Endothelial cell of umbilical vein (primary cell): Measurements from ENCODE around the gene SFMBT2. TPM values are rescaled to one million over a fixed set of nuclear protein-coding genes. Genes with fewer than 3 reads are reported as not detected.

Source experiments
- BruUV-seq: library from RNA; stranded (reverse); fragments of 400-500 nt; replicated peaks from 2 replicates; lab custom pipeline; 2021; lab: Mats Ljungman, UMichigan
- CTCF ChIA-PET: fragments of 300-600, 350-600 bp; sonication (Branson Sonifier 250); formaldehyde crosslinking; loops from one replicate; lab custom pipeline; 2021; ENCODE audit warnings: antibody characterized with exemption, inconsistent platforms; lab: Charles Lee
- POLR2A ChIA-PET: fragments of 300-600, 350-600 bp; sonication (Branson Sonifier 250); formaldehyde crosslinking; loops from one replicate; lab custom pipeline; 2021; ENCODE audit warnings: antibody characterized with exemption, inconsistent platforms; lab: Charles Lee
- DNase-seq: peaks from one replicate; pipeline ENCODE4 v3.0.0-alpha.2; 2011; ENCODE audit warnings: low read depth, low spot score
- FAIRE-seq: peaks from 2 replicates; lab custom pipeline; 2011; peaks lifted over from hg19 to GRCh38; lab: Jason Lieb, UNC
- H2AFZ ChIP-seq: 2 replicates; pipeline ENCODE4 v1.6.0; 2012; ENCODE audit warnings: low read depth, low read length, control low read depth, inconsistent platforms
- H3K27ac ChIP-seq: 2 replicates; pipeline ENCODE4 v1.5.1; 2011; ENCODE audit warnings: low read depth, mild to moderate bottlenecking, control low read depth, low read length, moderate library complexity; ENCODE audit not compliant: insufficient read depth
- H3K27me3 ChIP-seq, 2 experiments: 2 replicates each; pipeline versions ENCODE4 v1.6.0 to v1.6.1; 2011; ENCODE audit warnings: low read length in 2 of 2, mixed read lengths in 1 of 2; ENCODE audit not compliant: control insufficient read depth in 2 of 2, insufficient read depth in 2 of 2
- H3K36me3 ChIP-seq, 2 experiments: 2 replicates in 1 of 2; 3 replicates in 1 of 2; pipeline ENCODE4 v1.5.1; 2011; ENCODE audit warnings: low read length in 2 of 2, mild to moderate bottlenecking in 1 of 2, moderate library complexity in 1 of 2; ENCODE audit not compliant: control insufficient read depth in 2 of 2, insufficient read depth in 2 of 2; ENCODE audit errors: extremely low read depth in 1 of 2
- H3K4me1 ChIP-seq: 3 replicates; pipeline ENCODE4 v1.5.1; 2011; ENCODE audit warnings: mild to moderate bottlenecking, low read length; ENCODE audit not compliant: control insufficient read depth, insufficient read depth; ENCODE audit errors: extremely low read depth
- H3K4me2 ChIP-seq: 2 replicates; pipeline ENCODE4 v1.6.1; 2011; ENCODE audit warnings: low read length, control low read depth, mixed read lengths; ENCODE audit not compliant: insufficient read depth
- H3K4me3 ChIP-seq, 3 experiments: fragments of 200-600 bp in 1 of 3; sonication (generic), shearing (Covaris generic) in 1 of 3; replicated peaks in 1 of 3; 2 replicates each; pipeline ENCODE4 v1.5.1; 2011 to 2016; ENCODE audit warnings: control low read depth in 3 of 3, low read length in 3 of 3, mild to moderate bottlenecking in 2 of 3, inconsistent platforms in 1 of 3, low read depth in 1 of 3, moderate library complexity in 1 of 3; ENCODE audit not compliant: insufficient read depth in 1 of 3
- H3K79me2 ChIP-seq: 2 replicates; pipeline ENCODE4 v1.6.0; 2012; ENCODE audit warnings: low read length, inconsistent platforms; ENCODE audit not compliant: control insufficient read depth, insufficient read depth
- H3K9ac ChIP-seq: replicated peaks from 2 replicates; pipeline ENCODE3; 2011; ENCODE audit warnings: low read length, control low read depth; ENCODE audit not compliant: insufficient read depth; ENCODE audit errors: extremely low read depth
- H3K9me1 ChIP-seq: replicated peaks from 3 replicates; pipeline ENCODE4 v1.6.0; 2011; ENCODE audit warnings: mild to moderate bottlenecking, low read length; ENCODE audit not compliant: control insufficient read depth, insufficient read depth; ENCODE audit errors: extremely low read depth
- H3K9me3 ChIP-seq: replicated peaks from 2 replicates; pipeline ENCODE4 v1.5.1; 2012; ENCODE audit warnings: low read length, inconsistent platforms; ENCODE audit not compliant: control insufficient read depth, insufficient read depth
- H4K20me1 ChIP-seq: replicated peaks from 2 replicates; pipeline ENCODE3; 2011; ENCODE audit warnings: mild to moderate bottlenecking, low read length; ENCODE audit not compliant: control insufficient read depth, insufficient read depth; ENCODE audit errors: extremely low read depth
- CTCF ChIP-seq, 2 donors: IDR thresholded peaks; 1 replicate in 1 of 2; 2 replicates in 1 of 2; pipeline ENCODE4 v1.5.1; 2011; ENCODE audit warnings: low read length in 2 of 2, mild to moderate bottlenecking in 2 of 2, moderate library complexity in 2 of 2, control low read depth in 1 of 2, inconsistent platforms in 1 of 2, low read depth in 1 of 2; ENCODE audit not compliant: insufficient read depth in 1 of 2; ENCODE audit errors: extremely low read depth in 1 of 2
- EZH2 ChIP-seq: IDR thresholded peaks from 2 replicates; pipeline ENCODE4 v1.6.1; 2012; ENCODE audit warnings: borderline replicate concordance, low read depth, mild to moderate bottlenecking, moderate library complexity, low read length, inconsistent platforms; ENCODE audit not compliant: severe bottlenecking
- FOS ChIP-seq: IDR thresholded peaks from 2 replicates; pipeline ENCODE4 v1.6.1; 2011; ENCODE audit warnings: mild to moderate bottlenecking, low read length, moderate library complexity, borderline replicate concordance; ENCODE audit not compliant: insufficient read depth
- GATA2 ChIP-seq: IDR thresholded peaks from 2 replicates; pipeline ENCODE4 v1.7.0; 2011; ENCODE audit warnings: low read depth, mild to moderate bottlenecking, moderate library complexity, mixed read lengths, low read length; ENCODE audit not compliant: insufficient read length, insufficient read depth
- JUN ChIP-seq: IDR thresholded peaks from 2 replicates; pipeline ENCODE4 v1.6.1; 2011; ENCODE audit warnings: borderline replicate concordance, low read depth; ENCODE audit not compliant: insufficient read length, insufficient read depth
- MAX ChIP-seq: IDR thresholded peaks from 2 replicates; pipeline ENCODE4 v1.6.1; 2011; ENCODE audit not compliant: insufficient read depth, insufficient read length
- MYC ChIP-seq: IDR thresholded peaks from one replicate; pipeline ENCODE4 v1.6.1; 2011; ENCODE audit warnings: mild to moderate bottlenecking, low read depth, low read length
- POLR2A ChIP-seq: IDR thresholded peaks from 2 replicates; pipeline ENCODE4 v1.6.1; 2012; ENCODE audit warnings: low read depth, mild to moderate bottlenecking, control low read depth, low read length
- POLR2AphosphoS5 ChIP-seq: IDR thresholded peaks from 2 replicates; pipeline ENCODE4 v1.6.1; 2012; ENCODE audit warnings: low read depth, mild to moderate bottlenecking, control low read depth, low read length, moderate library complexity; ENCODE audit not compliant: insufficient read depth
- dilution Hi-C: fragments of 300-500 bp; cut with MboI; formaldehyde crosslinking; loops from one replicate; pipeline ENCODE4 v1.15.0; 2019; ENCODE audit warnings: low sequenced_read_pairs; ENCODE audit not compliant: extremely low pct_ligation_motif_present
- intact Hi-C: fragments of 100-400 bp; cut with micrococcal nuclease; formaldehyde crosslinking; loops from one replicate; pipeline ENCODE4 v1.10.0; 2022
- polyA plus RNA-seq, 4 experiments: library from polyadenylated mRNA; depleted of rRNA in 3 of 4; stranded (reverse) in 3 of 4; unstranded in 1 of 4; fragments of >200 nt; gene quantifications; 2 replicates each; pipeline versions ENCODE4 v1.2.1 to v1.2.3, GENCODE V29; 2011 to 2012; ENCODE audit warnings: missing spikeins in 1 of 4
- total RNA-seq: library from RNA; stranded (reverse); gene quantifications from 2 replicates; pipeline ENCODE4 v1.2.3, GENCODE V29; 2021

Gene SFMBT2
- total and polyA plus RNA-seq, 2 donors (not counting 3 experiments of a cell fraction or from before 2014, with no cell fraction given): 0.14 to 0.64 TPM

GRCh38 chr10:7117177-7117799 is 293.5 kb downstream of the SFMBT2 start:
- no peak overlapping the region for H3K4me2 ChIP-seq
- no peaks in the 10 kb centered on the region for H3K79me2 ChIP-seq
- ChIA-PET CTCF (no interaction called here), POLR2A (no interaction called here)
- FAIRE-seq (no peak), DNase-seq (no peak)
- BruUV-seq: no TSS peak
- TF ChIP-seq CTCF (IDR thresholded peaks at IDR 0.05; ENCODE audit: extremely low read depth in 1 of 2, insufficient read depth in 1 of 2, low read depth in 1 of 2, low read length in 2 of 2): no peak
- no peak for TF ChIP-seq JUN
- no peak for TF ChIP-seq POLR2A
- TF ChIP-seq MYC: no peak
- no peak for TF ChIP-seq POLR2AphosphoS5
- no peak for TF ChIP-seq EZH2
- no peak for TF ChIP-seq FOS
- no peak for TF ChIP-seq MAX
- TF ChIP-seq GATA2: no peak
- no peaks in the 10 kb centered on the region for H3K9me1 ChIP-seq
- no peaks in the 10 kb centered on the region for H3K27me3 ChIP-seq
- H3K9me3 ChIP-seq: no peaks in the 10 kb centered on the region
- H3K4me1 ChIP-seq: no peaks in the 10 kb centered on the region
- no peak overlapping the region for H3K9ac ChIP-seq
- no peaks in the 10 kb centered on the region for H4K20me1 ChIP-seq
- intact Hi-C loops (no loop called here), dilution Hi-C loops (no loop called here)
- no peak overlapping the region for H3K27ac ChIP-seq
- H2AFZ ChIP-seq: no peak overlapping the region
- no peaks in the 10 kb centered on the region for H3K36me3 ChIP-seq
- H3K4me3 ChIP-seq: no peak overlapping the region
